ENCODE data around the gene KLHDC9.
"Not testable (repeated sequence)": the region's sequence is repeated elsewhere in the genome, so short reads cannot be mapped to it uniquely, and the experiment has no call there.

KLHDC9 gene

DNA sequence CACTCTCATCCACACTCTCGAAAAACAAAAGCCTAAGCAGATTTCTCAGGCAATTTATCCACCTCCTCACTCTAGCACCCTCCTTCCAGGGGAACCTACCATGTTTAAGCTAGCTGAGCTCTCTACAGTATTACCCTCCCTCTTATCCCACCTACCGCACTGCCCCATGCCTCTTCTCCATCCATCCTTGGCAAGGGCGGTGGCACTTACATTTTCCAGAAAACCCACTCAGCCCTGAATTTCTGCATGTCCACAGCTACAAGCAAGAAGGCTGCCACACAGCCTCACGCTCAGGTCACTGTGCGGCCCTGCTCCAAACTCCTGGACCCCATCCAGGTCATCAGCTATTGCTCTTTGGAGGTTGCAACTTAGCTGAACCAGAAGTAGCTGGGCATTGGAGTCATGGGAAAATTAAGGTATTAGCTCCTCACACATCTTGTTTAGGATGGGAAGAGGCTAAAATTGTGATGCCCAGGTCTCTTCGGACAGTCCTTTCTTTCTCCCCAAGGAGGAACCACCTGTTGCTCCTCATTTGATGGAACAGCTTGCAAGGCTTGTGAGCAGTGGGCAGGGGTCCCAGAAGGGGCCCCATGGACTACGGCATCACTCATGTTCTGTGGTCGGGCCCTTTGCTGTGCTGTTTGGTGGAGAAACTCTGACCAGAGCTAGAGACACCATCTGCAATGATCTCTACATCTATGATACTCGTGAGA, 1.1 kb downstream of the KLHDC9 start:
- DNase-seq, result peak; percentile 6

DNA sequence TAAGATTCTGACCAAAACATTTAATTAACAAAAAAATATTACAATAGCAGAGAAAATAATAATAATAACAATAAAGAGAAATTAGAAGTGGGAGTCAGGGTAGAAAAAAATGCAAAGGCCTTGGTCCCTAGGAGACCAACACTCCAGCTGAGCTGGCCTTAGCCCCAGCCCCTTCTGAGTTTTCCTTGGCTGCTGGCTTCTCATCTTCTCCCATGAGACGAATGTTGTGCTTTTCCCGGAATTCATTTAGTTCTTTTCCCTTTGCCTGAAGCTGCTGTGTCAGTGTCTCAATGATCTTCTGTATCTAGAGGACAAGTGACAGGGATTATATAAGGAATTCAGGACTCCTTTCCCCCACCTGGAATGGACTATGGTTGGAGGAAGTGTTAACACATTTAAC, 2.4 kb downstream of the KLHDC9 start:
- DNase-seq, result no peak

DNA sequence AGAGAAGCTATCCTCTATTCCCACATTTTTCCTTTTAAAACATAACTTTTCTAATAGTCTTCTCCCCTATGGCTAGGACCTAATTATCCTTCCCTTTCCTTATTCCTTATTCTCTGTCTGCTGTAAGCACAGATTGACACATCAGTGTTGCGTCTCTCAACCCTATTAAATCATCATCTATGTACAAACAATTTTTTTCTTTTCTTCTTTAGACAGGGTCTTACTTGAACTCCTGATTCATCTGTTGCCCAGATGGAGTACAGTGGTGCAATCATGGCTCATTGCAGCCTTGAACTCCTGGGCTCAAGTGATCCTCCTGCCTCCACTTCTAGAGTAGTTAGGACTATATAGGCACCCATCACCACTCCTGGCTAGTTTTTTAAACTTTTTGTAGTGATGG, 8.3 kb downstream of the KLHDC9 start:
- DNase-seq, result no peak

DNA sequence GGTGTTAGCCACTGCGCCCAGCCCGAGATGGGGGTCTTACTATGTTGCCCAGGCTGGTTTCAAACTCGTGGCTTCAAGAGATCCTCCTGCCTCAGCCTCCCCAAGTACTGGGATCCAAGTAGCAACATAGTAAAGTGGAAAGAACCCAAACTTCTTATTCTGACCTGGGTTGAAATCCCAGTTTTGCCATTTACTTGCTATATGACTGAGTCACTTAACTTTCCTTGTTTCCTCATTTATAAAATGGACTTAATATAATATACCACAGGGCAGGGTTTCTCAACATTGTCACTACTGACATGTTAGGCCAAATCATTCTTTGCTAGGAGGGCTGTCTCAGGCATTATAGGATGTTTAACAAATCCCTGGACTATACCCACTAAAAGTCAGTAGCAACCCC, 13.0 kb downstream of the KLHDC9 start:
- no peak for DNase-seq

DNA sequence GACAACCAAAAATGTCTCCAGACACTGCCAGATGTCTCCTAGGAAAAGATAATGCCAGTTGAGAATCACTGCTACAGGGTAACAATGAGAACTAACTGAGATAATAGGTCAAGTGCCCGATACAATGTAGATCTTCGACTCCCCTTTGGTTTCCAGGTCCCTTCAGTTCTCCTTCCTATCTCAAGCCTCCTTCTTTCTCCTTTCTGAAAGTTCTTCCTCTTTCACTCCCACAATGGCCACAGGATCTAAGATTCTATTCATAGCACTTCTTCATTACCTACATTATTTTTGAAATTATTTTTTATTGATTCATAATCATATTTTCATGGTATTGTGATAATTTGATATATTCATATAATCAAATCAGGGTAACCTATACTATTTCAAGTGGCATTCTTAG, 13.4 kb downstream of the KLHDC9 start:
- DNase-seq, result no peak

DNA sequence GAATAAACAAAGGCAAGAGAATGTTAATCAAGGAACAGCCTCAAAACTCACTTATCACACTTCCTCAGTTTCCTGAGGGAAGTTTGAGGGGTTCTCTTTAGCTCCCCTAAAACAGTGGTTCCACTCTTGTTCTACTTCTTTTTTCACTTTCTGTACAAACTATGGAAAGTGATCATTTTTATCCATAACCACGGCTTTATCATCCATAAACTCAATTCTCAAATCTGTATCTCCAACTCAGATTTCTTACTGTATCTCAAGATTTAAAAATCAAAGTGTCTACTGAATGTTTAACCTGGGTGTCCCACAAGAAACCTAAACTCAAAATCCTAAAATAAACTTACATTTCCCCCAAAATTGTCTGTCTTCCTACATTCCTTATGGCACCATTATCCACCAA, 15.8 kb downstream of the KLHDC9 start:
- no peak for DNase-seq

DNA sequence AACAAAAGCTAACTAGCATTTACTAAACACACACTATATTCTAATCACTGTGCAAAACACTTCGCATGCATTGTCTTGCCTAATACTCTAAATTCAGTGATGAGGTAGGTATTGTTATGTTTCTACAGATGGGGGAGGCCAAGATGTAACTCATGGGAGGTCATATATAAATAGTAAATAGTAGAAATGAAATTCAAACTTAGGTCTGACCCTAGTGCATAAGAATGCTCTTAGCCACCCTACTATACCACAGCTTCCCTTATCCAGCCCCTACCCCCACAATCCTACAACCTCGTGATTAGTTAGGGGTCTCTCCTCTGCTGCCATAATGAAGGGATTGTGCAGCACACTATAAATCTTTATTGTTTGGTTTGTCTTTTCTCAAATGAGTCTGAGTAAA, 16.4 kb downstream of the KLHDC9 start:
- DNase-seq, result no peak

DNA sequence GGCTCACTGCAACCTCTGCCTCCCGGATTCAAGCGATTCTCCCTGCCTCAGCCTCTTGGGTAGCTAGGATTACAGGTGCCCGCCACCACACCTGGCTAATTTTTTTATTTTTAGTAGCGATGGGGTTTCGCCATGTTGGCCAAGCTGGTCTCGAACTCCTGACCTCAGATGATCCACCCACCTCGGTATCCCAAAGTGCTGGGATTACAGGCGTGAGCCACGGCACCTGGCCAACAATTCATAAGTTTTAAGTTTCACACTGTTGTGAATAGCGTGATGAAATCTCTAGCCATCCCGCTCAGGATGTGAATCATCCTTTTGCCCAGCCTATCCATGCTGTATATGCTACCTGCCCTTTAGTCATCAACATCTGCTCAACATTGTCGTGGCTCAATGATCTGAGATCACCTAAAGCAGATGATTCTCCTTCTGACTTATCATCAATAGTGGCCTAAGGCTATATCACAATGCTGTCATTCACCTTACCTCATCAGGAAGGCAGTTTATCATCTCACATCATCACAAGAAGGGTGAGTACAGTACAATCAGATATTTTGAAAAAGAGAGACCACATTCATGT, 17.1 kb downstream of the KLHDC9 start:
- DNase-seq, result no peak

DNA sequence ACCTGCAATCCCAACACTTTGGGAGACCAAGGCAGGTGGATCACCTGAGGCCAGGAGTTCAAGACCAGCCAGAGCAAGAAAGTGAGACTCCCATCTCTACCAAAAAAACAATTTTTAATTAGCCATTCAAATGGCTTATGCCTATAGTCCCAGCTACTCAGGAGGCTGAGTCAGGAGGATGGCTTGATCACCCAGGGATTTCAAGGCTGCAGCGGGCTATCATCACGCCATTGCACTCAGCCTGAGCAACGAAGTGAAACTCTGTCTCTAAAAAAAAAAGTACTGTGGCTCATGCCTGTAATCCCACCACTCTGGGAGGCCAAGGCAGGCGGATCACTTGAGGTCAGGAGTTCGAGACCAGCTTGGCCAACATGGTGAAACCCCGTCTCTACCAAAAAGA, 17.8 kb downstream of the KLHDC9 start:
- not testable (repeated sequence) for DNase-seq

DNA sequence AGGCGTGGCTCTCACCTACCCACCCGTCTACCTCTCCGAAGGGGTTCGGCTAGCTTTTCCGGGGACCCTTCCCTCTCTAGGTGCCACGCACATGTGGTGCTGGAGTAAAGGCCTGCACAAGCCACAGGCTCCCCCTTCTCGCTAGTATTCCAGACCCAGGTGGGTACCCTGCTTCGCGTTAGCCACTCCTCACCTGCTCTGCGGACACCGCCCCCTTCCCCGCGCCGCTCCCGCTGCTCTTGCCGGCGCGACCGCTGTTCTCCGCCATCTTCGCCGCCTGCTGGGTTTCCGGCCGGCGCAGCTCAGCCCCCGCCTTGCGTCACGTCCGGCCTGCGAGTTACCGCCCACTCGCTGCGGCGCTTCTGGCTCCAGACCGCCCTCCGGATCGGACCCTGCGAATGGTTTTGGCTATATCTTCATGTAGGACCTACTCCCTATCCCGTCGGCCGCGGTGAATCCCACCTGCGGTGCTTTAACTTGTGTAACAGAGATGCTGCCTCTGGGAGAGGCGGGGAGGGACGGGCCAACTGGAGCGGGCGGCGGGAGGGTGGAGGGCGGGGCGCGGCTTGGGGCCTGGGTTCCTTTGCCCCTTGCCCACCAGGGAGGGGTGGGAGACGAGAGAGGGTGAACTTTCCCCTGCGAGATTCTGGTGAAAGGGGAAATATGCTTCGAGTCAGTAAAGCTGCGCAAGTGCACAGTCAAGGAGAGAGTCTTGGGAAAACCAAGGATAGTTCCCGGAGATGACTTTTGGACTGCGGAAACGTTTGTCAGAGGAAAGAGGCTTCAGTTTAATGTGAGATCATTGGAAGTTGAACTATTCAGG, 19.8 kb downstream of the KLHDC9 start, which contains the start of the genes NIT1 and PFDN2:
NIT1 (plus strand) TSS at position 347 of the 823 bp plus-strand sequence; CDS start at position 419, 72 bp downstream.
PFDN2 (minus strand) TSS at position 279 of the 823 bp plus-strand sequence; CDS start at position 268, 11 bp downstream.
- DNase-seq, result peak; percentile 95

DNA sequence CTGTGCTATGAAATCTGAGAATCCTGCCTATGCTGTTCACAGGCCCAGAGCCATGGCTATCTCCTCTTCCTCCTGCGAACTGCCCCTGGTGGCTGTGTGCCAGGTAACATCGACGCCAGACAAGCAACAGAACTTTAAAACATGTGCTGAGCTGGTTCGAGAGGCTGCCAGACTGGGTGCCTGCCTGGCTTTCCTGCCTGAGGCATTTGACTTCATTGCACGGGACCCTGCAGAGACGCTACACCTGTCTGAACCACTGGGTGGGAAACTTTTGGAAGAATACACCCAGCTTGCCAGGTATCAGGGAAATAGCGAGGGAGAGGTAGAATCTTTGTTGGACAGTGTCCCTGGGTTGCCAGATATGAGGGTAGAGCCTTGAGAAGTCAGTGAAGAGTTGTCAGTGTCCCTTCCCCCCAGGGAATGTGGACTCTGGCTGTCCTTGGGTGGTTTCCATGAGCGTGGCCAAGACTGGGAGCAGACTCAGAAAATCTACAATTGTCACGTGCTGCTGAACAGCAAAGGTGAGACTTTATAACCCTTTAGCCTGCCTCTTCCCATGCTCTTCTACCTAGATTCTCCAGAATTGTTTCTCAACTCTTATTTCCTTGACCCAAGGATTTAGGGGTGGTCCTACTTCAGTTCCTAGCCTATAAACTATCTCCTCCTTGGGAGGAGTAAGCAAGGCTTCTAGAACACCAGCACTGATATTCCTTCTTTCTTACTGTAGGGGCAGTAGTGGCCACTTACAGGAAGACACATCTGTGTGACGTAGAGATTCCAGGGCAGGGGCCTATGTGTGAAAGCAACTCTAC, 21.1 kb downstream of the KLHDC9 start:
- DNase-seq, result peak; percentile 58

DNA sequence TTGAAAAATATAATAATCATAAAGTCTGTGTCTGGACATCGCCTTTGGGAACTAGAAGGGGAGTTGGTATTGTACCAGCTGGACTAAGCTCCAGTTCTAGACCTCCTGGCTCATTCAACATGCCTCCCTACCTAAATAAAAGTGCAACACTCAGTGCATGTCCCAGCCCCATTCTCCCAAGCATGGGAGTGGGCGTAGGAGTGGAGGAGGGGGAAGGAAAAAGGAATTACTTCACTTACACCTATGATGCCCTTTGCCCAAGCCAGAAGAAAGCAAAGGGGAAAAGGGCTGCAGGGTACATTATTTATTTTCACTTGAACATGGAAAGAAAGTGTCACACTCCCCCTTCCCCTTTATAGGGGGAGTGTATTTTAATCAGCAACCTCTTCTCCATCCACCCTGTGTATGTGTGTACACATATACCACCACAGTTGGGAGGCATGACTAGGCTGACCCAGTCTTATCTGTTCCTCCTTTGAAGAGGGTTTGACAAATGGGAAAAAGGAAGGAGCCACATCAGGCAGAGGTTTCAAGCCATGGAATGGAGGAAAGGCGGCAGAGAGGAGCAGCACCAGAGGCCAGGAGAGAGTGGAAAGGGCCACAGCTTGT, 23.0 kb downstream of the KLHDC9 start:
- no peak for DNase-seq

DNA sequence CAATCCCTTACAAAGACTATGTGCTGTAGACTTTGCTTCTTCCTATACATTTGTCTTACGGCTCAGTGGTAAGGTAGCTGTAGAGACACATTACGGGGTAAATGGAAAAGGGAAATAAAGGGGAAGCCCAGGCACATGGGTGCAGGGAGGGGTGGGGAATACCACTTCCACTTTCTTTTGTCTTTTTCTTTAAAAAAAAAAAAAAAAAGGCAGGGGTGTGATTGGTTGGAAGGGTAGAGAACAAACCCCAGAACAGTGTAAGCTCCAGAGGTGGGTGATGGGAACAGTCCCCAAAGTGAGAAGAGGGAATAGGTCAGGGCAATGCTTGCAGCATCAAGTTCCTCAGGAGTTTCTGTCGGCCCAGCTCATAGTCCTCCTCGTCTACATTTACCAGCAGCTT, 23.7 kb downstream of the KLHDC9 start:
- DNase-seq, result no peak

DNA sequence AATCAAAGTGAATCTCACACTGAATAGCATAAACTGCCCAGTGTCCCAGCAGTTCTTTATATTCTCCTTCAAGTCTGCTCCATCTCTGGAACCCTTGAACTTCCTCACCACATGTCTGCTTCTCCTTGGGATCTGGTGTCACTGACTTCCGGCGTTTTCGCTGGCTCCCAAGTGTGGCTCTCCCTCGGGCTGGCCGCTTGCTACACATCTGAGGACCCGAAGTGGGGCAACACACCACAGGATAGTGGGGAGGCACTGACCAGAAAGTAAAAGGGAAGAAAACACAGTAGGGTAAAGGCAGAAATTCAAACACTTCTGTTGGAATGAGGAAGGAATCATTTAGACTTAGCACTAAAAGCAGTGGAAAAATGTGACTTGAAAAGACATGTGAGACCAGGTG, 24.8 kb downstream of the KLHDC9 start:
- no peak for DNase-seq

DNA sequence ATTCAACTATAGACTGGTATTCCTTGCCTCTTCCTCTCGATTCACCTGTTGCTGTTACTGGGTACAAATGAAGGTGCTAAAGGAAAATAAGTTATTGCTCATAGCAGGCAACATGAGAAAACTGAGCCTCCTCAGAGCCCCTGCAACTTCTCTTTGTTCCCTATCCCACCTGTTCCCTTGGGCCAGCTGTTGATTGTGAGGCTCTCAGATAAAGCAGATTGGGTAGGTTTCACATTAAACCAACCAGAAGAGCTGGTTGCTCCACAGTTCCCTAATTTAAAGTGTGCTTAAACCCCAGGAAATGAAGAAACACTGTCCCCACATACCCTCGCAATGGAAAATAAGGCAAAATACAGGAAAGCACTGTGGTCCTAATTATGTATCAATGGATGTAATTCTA, 29.5 kb downstream of the KLHDC9 start:
- no peak for DNase-seq

DNA sequence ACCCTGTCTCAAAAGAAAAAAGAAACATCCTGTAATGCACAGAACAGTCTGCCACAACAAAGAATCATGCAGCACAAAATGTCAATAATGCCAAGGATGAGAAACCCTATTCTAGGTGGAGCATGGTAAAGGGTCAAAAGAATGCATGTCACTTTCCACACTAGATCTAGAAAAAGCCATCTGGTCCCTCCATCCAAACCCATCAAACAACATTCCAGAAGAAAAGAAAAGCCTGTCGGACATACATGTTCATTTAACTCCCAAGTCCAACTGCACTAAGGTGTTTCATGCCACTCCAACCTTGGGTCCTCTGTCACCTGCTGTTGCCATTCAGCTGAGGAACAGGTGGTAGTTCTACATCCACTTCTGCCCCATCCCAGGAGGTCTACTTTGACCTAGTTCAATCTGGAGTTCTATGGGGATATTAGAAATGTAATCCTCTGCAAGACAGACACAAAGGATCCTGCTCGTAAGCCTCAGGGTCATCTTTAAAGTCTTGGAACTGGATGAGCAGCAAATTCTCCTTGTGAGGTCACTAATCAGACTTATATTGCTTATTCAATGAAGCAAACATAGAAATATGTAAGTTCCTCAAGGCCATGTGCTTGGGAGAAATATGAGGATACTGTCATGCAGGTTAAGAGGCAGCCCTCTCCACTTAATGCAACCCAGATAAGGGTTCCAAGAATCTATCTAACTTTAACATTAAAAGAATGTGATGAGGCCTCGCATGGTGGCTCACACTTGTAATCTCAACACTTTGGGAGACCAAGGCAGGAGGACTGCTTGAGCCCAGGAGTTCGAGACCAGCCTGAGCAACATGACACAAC, 30.6 kb downstream of the KLHDC9 start:
- DNase-seq, result no peak

DNA sequence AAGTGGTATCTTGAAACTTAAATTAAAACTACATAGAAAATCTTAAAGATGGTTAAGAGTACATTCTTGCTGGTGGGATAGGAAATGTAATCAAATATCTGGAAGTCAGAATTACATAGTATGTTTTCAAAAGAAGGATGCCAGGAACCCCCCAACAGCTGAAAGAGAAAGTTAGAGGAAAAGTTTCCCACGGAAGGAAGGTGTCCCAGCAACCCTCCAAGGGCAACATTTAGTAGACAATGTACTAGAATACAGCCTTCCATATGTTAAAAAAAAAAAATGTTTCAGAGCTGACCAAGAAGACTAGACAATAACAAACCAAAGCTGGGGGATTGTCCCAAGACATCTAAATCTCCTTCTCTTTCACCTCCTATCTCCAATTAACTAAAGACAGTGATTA, 32.1 kb downstream of the KLHDC9 start:
- DNase-seq, result no peak

DNA sequence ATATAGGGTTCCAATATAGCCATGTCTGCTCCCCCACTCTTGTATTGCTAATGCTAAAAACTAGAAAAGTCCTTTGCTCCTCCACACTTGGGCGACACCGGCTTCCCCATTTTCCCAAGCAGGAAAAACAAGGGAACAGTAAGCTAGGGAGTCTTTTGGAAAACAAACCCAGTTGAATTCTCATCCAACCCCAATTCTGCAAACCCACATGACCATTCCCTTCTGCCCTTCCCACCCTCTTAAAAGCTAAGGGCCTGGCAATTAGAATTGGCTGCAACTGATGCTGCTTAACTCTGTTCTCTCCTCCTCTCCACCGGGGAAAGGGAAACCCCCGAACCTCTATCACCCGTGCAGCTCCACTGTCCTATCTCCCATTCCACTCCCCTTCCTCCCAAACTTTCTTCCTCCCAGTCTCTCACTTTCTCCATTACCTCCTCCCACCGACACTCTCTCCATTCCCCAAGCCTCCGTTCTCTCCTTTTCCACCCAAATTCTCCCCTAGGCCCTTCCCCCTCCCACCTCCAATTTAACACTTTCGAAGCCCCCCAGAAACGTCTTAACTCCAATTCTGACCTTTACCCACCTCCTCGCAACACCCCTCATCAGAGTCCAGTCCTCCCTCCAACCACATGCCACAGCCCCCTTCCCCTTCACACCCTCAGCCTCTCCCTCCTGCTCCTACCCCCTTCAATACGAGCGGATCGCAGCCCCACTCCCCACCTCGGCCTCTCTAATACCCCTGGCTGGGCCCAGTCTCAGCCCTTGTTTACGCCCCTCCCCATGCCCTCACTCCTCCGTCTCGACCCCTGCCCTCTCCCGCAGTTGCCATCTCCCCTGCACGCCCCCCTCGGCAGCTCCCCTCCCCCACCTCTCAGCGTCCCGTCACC, 33.6 kb downstream of the KLHDC9 start:
- no peak for DNase-seq

DNA sequence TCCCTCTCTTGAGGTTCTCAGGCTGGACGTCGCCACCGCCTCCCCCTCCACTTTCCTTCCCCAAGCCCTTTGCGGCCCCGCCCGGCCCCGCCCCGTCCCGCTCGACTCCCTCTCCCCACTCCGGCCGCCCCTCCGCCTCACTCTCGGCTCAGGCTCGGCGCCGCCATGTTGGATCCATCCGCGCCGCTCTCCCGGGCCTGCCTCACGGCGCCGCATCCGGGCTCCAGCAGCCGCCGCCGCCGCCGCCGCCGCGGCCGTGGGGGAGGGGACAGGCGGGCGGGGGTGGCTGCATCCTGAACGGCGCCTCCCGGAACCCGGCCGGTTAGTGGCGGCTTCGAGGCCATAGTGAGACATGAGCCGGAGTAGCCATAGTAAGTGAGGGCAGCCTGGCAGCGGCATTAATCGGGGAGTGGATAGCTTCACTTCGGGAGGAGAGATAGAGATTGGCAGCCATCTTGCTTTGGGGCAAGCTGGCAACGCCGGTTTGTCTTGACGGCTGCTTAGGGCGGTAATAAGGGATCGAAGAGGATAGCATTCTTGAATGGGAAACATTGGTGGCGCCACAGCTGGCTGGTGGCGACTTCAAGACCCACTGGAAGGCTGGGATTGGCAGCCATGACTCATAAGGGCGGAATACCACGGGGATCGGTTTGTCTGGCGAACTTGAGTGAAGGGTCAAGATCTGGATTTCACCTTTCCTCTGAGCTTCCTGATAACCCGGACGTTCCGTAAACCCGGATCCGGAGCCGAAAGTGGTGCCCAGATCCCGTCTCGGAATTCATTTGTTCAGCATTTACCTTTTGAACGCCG, 34.5 kb downstream of the KLHDC9 start, which contains the start of gene DEDD:
DEDD (minus strand) TSS at position 258 of the 810 bp plus-strand sequence. CDS start 8,205 bp downstream, outside the sequence.
- peak; percentile 98 for DNase-seq
